GM23248 (cell line): ENCODE results near the gene PAX9. TPM values are rescaled to one million over a fixed set of nuclear protein-coding genes. Genes with fewer than 3 reads are reported as not detected.
A peak's percentile ranks its signal among the peaks of the same experiment; 100 is the strongest.

Source experiments
- DNase-seq: peaks from one replicate; pipeline ENCODE4 v3.0.0-alpha.2; 2015
- H2AFZ ChIP-seq: fragments of 200-600 bp; sonication (generic); 2 replicates; pipeline ENCODE4 v1.6.1; 2016; ENCODE audit warnings: antibody characterized with exemption
- H3F3A ChIP-seq: fragments of 200-600 bp; sonication (generic); 2 replicates; pipeline ENCODE4 v1.6.1; 2016; ENCODE audit warnings: mild to moderate bottlenecking, antibody characterized with exemption, mixed run types; ENCODE audit not compliant: insufficient read depth
- H3K27ac ChIP-seq: fragments of 200-600 bp; sonication (generic); 2 replicates; pipeline ENCODE4 v1.5.1; 2016; ENCODE audit warnings: mild to moderate bottlenecking
- H3K27me3 ChIP-seq: fragments of 200-600 bp; sonication (generic); replicated peaks from 2 replicates; pipeline ENCODE4 v1.6.1; 2016; ENCODE audit warnings: mild to moderate bottlenecking; ENCODE audit not compliant: insufficient read depth
- H3K36me3 ChIP-seq: fragments of 200-600 bp; sonication (generic); 2 replicates; pipeline ENCODE4 v1.6.1; 2016; ENCODE audit warnings: low read depth, mild to moderate bottlenecking
- H3K4me1 ChIP-seq: fragments of 200-600 bp; sonication (generic); 2 replicates; pipeline ENCODE4 v1.6.1; 2016; ENCODE audit warnings: mild to moderate bottlenecking; ENCODE audit not compliant: insufficient read depth
- H3K4me2 ChIP-seq: fragments of 200-600 bp; sonication (generic); one replicate; pipeline ENCODE4 v1.6.1; 2016; ENCODE audit warnings: mild to moderate bottlenecking; ENCODE audit not compliant: unreplicated experiment
- H3K4me3 ChIP-seq: fragments of 200-600 bp; sonication (generic); 2 replicates; pipeline ENCODE4 v1.5.1; 2016; ENCODE audit warnings: mild to moderate bottlenecking
- H3K79me2 ChIP-seq: fragments of 200-600 bp; sonication (generic); 2 replicates; pipeline ENCODE4 v1.6.1; 2016; ENCODE audit warnings: mild to moderate bottlenecking; ENCODE audit not compliant: insufficient read depth
- H3K9ac ChIP-seq: fragments of 200-600 bp; sonication (generic); 2 replicates; pipeline ENCODE4 v1.6.1; 2016; ENCODE audit warnings: mild to moderate bottlenecking
- H3K9me2 ChIP-seq: fragments of 200-600 bp; sonication (generic); 2 replicates; pipeline ENCODE4 v1.6.1; 2016; ENCODE audit warnings: mixed run types, mild to moderate bottlenecking, moderate library complexity; ENCODE audit not compliant: insufficient read depth
- H3K9me3 ChIP-seq: fragments of 200-600 bp; sonication (generic); one replicate; pipeline ENCODE4 v1.6.1; 2017; ENCODE audit warnings: low read depth
- H4K20me1 ChIP-seq: fragments of 200-600 bp; sonication (generic); 2 replicates; pipeline ENCODE4 v1.6.0; 2016; ENCODE audit not compliant: insufficient read depth
- EZH2 ChIP-seq: fragments of 200-600 bp; sonication (generic); IDR thresholded peaks from 2 replicates; pipeline ENCODE4 v1.6.1; 2018; ENCODE audit warnings: antibody characterized with exemption, mild to moderate bottlenecking; ENCODE audit not compliant: insufficient read depth, poor library complexity, severe bottlenecking
- EZH2phosphoT487 ChIP-seq: fragments of 200-600 bp; sonication (generic); IDR thresholded peaks from 2 replicates; pipeline ENCODE4 v1.6.1; 2018; ENCODE audit warnings: antibody characterized with exemption, moderate library complexity, mild to moderate bottlenecking, low read depth; ENCODE audit not compliant: insufficient read depth
- WGBS, 2 experiments: methylation state at CpG; one replicate each; pipeline ENCODE4 v1.1.6; 2015 to 2017; ENCODE audit warnings: low lambda C conversion rate in 2 of 2, low coverage in 1 of 2; ENCODE audit errors: missing lambda C conversion rate in 2 of 2; 5-methylcytosine and 5-hydroxymethylcytosine counted together
- in situ Hi-C: fragments of 300-500 bp; cut with MboI; formaldehyde crosslinking; loops from 2 replicates; pipeline ENCODE4 v1.15.0; 2020
- polyA plus RNA-seq: library from polyadenylated mRNA; unstranded; fragments of >200 nt; fragmentation: Nextera tagmentation; extraction: Ambion mirVana; gene quantifications from 2 replicates; pipeline ENCODE4 v1.2.1, GENCODE V29; 2016
- total RNA-seq: library from RNA; depleted of rRNA; stranded (reverse); fragments of >200 nt; shearing (Covaris generic); gene quantifications from 2 replicates; pipeline ENCODE4 v1.2.3, GENCODE V29; 2014

PAX9 gene
- total and polyA plus RNA-seq, 2 experiments from 2014 or later: 0.19 TPM; not detected in 1

- WGBS, 2 experiments: 4 to 7% methylated on average over 45 to 51 of the region's 55 CpGs
- H3K9me2 ChIP-seq: no peaks in the 10 kb centered on the region
- TF ChIP-seq EZH2phosphoT487 (peak; percentile 88; the same call in 1 of the 2 replicates), EZH2 (peak; percentile 89)
- H3K9ac ChIP-seq: no peak overlapping the region
- no peaks in the 10 kb centered on the region for H4K20me1 ChIP-seq
- peak overlapping the region; percentile 50 for H3K4me3 ChIP-seq
- H3K36me3 ChIP-seq: no peaks in the 10 kb centered on the region
- H3F3A ChIP-seq: no peaks in the 10 kb centered on the region
- H3K79me2 ChIP-seq: no peaks in the 10 kb centered on the region
- peak overlapping the region; percentile 11; the same call in 1 of the 2 replicates for H2AFZ ChIP-seq
- peak; percentile 42 for DNase-seq
- H3K4me2 ChIP-seq: peak overlapping the region; percentile 13
- H3K9me3 ChIP-seq: no peaks in the 10 kb centered on the region
- no peaks in the 10 kb centered on the region for H3K4me1 ChIP-seq
- in situ Hi-C loops: loop anchor here (10.0 to 25.0 kb wide), 2 partner anchors 280 to 487 kb away; no protein-coding TSS in a partner anchor
- no peak overlapping the region for H3K27ac ChIP-seq
- H3K27me3 ChIP-seq: peaks cover 85% of the 10 kb centered on the region
These were observed 4.1 kb upstream of the PAX9 start for GRCh38 chr14:36657399-36658122.

DNA sequence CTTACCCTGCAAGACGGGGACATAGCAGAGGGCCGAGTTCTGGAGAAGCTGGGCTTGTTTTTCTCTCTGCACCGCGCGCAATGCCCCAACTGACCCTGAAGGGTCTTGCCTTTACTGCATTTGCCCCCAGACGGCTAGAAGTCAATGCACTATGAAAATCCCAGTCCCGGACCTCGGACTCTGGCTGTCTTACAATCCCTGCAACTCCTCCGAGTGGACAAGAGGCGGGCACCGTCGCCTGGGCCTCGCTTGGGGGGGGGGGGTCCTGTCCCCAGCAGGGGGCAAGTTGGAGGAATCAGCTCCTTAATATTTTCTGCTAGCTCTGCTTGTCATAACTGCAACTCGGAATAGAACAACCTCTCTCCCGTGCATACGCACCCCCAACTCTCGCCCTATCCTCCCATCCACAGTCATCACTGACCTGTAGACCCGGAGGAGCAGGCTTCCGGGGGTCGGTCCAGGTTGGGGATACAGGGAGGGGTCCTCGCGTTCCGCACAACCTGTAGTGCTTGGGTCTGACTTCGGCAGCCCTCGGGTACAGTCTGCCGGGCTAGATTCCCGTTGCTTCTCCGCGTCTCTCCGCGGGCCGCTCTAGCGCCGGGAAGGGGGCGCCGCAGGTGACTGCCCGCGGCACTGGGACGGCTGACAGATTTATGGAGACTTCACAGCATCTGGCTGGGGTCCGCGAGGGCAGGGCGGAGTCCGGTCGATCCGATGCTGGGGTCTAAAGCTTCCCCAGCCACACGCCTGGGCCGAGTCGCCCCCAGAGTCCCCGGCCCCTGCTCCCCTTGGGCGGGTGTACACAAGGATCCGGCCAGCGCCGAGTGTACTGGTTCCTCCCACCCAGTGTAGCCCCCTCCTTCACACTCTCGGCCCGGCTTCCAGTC, 3.3 kb upstream of the PAX9 start:
- H4K20me1 ChIP-seq: no peaks in the 10 kb centered on the region
- no peaks in the 10 kb centered on the region for H3K9me2 ChIP-seq
- no peaks in the 10 kb centered on the region for H3K36me3 ChIP-seq
- no peak overlapping the region for H3K9ac ChIP-seq
- no peak overlapping the region for H3K4me2 ChIP-seq
- 0 out of 2 replicates have a peak overlapping the region, but pooled peaks have one; percentile 11 for H2AFZ ChIP-seq
- H3K79me2 ChIP-seq: no peaks in the 10 kb centered on the region
- H3K9me3 ChIP-seq: no peaks in the 10 kb centered on the region
- no peaks in the 10 kb centered on the region for H3F3A ChIP-seq
- TF ChIP-seq EZH2phosphoT487: no peak
- no peak for TF ChIP-seq EZH2
- 20 to 24% methylated on average over 31 to 55 of the region's 55 CpGs for WGBS, 2 experiments
- no peaks in the 10 kb centered on the region for H3K4me1 ChIP-seq
- H3K27me3 ChIP-seq: peaks cover 83% of the 10 kb centered on the region
- H3K4me3 ChIP-seq: no peak overlapping the region
- H3K27ac ChIP-seq: no peak overlapping the region
- in situ Hi-C loops: loop anchor here (10.0 to 25.0 kb wide), 2 partner anchors 279 to 486 kb away; no protein-coding TSS in a partner anchor
- DNase-seq: peak; percentile 7

GRCh38 chr14:36659010-36659821, 2.4 kb upstream of the PAX9 start:
- in situ Hi-C loops: loop anchor here (10.0 to 25.0 kb wide), 2 partner anchors 278 to 486 kb away; no protein-coding TSS in a partner anchor
- no peaks in the 10 kb centered on the region for H3K9me3 ChIP-seq
- no peaks in the 10 kb centered on the region; the same call in 1 of the 2 replicates for H3K4me1 ChIP-seq
- H4K20me1 ChIP-seq: no peaks in the 10 kb centered on the region
- no peaks in the 10 kb centered on the region for H3K79me2 ChIP-seq
- H3K27ac ChIP-seq: no peak overlapping the region
- no peak for TF ChIP-seq EZH2
- no peak for TF ChIP-seq EZH2phosphoT487
- no peak overlapping the region for H3K4me2 ChIP-seq
- no peaks in the 10 kb centered on the region for H3K9me2 ChIP-seq
- no peaks in the 10 kb centered on the region for H3K36me3 ChIP-seq
- no peak overlapping the region for H2AFZ ChIP-seq
- DNase-seq: no peak
- 40 to 46% methylated on average over 35 of the region's 35 CpGs for WGBS, 2 experiments
- no peak overlapping the region for H3K9ac ChIP-seq
- peaks cover 80% of the 10 kb centered on the region for H3K27me3 ChIP-seq
- H3K4me3 ChIP-seq: no peak overlapping the region
- no peaks in the 10 kb centered on the region; the same call in 1 of the 2 replicates for H3F3A ChIP-seq
